IPS-18a (cell line): ENCODE data around the gene INAVA.

Experiments
- H3K27ac ChIP-seq: one replicate; pipeline ENCODE4 v1.5.1; 2013; ENCODE audit warnings: low read length
- H3K27me3 ChIP-seq: one replicate; pipeline ENCODE4 v1.6.1; 2013; ENCODE audit warnings: mild to moderate bottlenecking, low read length; ENCODE audit not compliant: control insufficient read depth, insufficient read depth
- H3K36me3 ChIP-seq: one replicate; pipeline ENCODE4 v1.6.1; 2013; ENCODE audit warnings: low read depth, low read length; ENCODE audit not compliant: control insufficient read depth
- H3K4me1 ChIP-seq: one replicate; pipeline ENCODE4 v1.6.1; 2013; ENCODE audit warnings: low read depth, low read length; ENCODE audit not compliant: control insufficient read depth
- H3K4me3 ChIP-seq: one replicate; pipeline ENCODE4 v1.5.1; 2013; ENCODE audit warnings: low read length
- H3K9ac ChIP-seq: one replicate; pipeline ENCODE4 v1.6.1; 2013; ENCODE audit warnings: mild to moderate bottlenecking, low read length, moderate library complexity
- H3K9me3 ChIP-seq: one replicate; pipeline ENCODE4 v1.6.1; 2013; ENCODE audit warnings: low read depth, low read length; ENCODE audit not compliant: control insufficient read depth

The INAVA gene

DNA sequence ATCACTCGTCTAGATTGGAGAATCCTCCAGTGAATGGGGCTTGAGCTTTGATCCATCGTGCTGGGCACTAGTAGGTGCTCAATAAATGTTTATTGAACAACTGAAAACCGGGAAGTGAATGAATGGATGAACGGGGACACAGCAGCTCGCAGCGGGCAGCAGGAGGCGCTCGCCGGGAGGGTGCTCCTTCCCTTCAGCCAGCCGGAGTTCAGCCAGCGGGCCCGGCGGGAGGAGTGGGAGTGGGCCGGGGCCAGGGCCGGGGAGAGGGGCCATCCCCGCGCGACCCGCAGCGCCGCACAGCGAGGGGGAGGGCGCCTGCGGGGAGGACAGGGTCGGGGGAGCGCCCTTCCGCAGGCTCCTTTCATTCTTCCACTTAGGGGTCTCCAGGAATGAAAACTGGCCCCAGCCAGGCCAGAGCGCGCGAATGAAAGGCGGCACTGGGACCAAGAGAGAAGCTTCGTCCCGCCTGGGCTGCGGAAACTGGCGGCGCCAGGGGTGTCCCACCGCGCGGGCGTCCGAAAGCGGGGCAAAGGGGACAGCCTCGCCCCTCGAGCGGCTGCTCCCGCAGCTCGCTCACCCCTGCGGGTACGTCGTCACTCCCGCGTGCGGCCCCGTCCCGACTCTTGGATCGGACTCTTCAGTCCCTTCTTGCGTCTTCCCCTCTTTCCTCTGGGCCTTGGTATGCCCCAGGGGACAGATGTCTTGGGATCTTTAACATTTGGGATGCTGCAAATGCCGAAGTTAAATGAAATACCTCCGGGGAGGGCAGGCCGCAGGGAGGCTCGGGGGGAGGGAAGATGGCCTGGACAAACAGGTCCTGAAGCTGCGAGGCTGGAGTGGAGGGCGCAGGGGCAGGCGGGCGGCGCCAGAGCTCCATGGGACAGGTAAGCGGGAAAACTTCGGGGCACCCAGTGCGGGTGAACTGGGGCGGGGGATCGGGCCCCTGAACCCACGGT lies 3.6 kb upstream of the INAVA start:
- no peaks in the 10 kb centered on the region for H3K27me3 ChIP-seq
- peak overlapping the region; percentile 99 for H3K9ac ChIP-seq
- peaks cover 55% of the 10 kb centered on the region for H3K4me1 ChIP-seq

GRCh38 chr1:200891774-200892157 lies 2.9 kb upstream of the INAVA start:
- Histone ChIP-seq H3K9ac (peak overlapping the region; percentile 99), H3K4me3 (peak overlapping the region; percentile 80), H3K27ac (peak overlapping the region; percentile 96), H3K36me3 (no peaks in the 10 kb centered on the region), H3K9me3 (no peaks in the 10 kb centered on the region), H3K4me1 (peaks cover 60% of the 10 kb centered on the region), H3K27me3 (no peaks in the 10 kb centered on the region)

More for the DNA sequence above, 3.6 kb upstream of the INAVA start:
- Histone ChIP-seq H3K9me3 (no peaks in the 10 kb centered on the region), H3K36me3 (no peaks in the 10 kb centered on the region), H3K4me3 (peak overlapping the region; percentile 80), H3K27ac (peak overlapping the region; percentile 96)

GRCh38 chr1:200892546-200892945 lies 2.2 kb upstream of the INAVA start:
- H3K4me1 ChIP-seq: peaks cover 63% of the 10 kb centered on the region
- H3K4me3 ChIP-seq: peak overlapping the region; percentile 80
- peak overlapping the region; percentile 99 for H3K9ac ChIP-seq
- H3K9me3 ChIP-seq: no peaks in the 10 kb centered on the region
- no peaks in the 10 kb centered on the region for H3K36me3 ChIP-seq
- H3K27me3 ChIP-seq: no peaks in the 10 kb centered on the region
- H3K27ac ChIP-seq: peak overlapping the region; percentile 96

DNA sequence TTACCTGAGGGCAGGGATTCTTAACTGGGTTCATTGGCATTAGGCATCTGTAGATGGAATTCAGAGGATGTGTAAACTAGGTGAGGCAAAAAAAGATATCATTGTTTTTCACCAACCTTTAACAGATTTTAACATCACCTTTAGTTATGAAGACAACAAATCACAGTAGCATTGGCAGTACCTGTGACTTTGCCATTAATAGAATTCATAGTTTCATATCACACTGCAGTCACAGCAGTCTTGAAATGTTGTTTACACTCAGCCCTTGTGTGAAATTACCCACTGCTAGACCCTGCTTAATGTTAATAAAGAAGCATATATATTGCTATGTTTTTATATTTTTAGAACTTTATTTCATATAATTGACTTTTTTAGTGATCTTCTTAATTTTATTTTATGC lies 1.7 kb upstream of the INAVA start:
- Histone ChIP-seq H3K9me3 (no peaks in the 10 kb centered on the region), H3K4me3 (peak overlapping the region; percentile 80), H3K4me1 (peaks cover 59% of the 10 kb centered on the region), H3K36me3 (no peaks in the 10 kb centered on the region), H3K27ac (peak overlapping the region; percentile 33), H3K9ac (peak overlapping the region; percentile 99), H3K27me3 (no peaks in the 10 kb centered on the region)

DNA sequence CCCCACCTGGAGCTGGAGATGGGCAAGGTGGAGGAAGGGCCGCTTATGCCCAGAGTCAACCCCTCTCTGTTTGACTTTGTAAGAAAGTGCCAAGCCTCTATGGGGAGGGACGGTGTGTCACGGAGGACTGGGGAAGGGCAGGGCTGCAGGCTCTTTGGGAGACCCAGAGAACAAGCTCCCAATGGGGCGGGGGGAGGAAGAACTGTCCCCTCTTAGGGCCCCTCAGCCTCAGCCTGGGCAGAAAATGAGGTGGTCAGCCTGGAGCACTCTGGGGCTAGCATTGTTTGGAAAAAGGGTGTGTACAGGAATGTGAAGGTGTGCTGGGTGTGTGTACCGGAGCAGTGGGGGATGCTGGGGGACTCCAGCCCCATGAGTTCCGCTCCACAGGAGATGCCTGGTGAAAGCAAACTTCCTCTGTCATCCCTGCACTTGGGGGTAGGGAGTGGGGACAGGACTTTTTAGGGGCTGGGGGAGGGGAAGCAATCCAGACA lies 1.2 kb upstream of the INAVA start:
- Histone ChIP-seq H3K9ac (no peak overlapping the region), H3K27ac (peak overlapping the region; percentile 33), H3K4me3 (peak overlapping the region; percentile 80), H3K9me3 (no peaks in the 10 kb centered on the region), H3K4me1 (peaks cover 54% of the 10 kb centered on the region), H3K27me3 (no peaks in the 10 kb centered on the region), H3K36me3 (peaks cover 3% of the 10 kb centered on the region)

GRCh38 chr1:200895443-200895789 lies 716 bp downstream of the INAVA start:
- no peak overlapping the region for H3K27ac ChIP-seq
- H3K4me1 ChIP-seq: peaks cover 49% of the 10 kb centered on the region
- peak overlapping the region; percentile 13 for H3K4me3 ChIP-seq
- no peaks in the 10 kb centered on the region for H3K27me3 ChIP-seq
- peaks cover 21% of the 10 kb centered on the region for H3K36me3 ChIP-seq
- H3K9me3 ChIP-seq: no peaks in the 10 kb centered on the region
- no peak overlapping the region for H3K9ac ChIP-seq

GRCh38 chr1:200895801-200896530 lies 1.3 kb downstream of the INAVA start:
- no peaks in the 10 kb centered on the region for H3K9me3 ChIP-seq
- peaks cover 27% of the 10 kb centered on the region for H3K36me3 ChIP-seq
- H3K9ac ChIP-seq: no peak overlapping the region
- no peaks in the 10 kb centered on the region for H3K27me3 ChIP-seq
- H3K27ac ChIP-seq: no peak overlapping the region
- H3K4me1 ChIP-seq: peaks cover 45% of the 10 kb centered on the region
- H3K4me3 ChIP-seq: no peak overlapping the region

DNA sequence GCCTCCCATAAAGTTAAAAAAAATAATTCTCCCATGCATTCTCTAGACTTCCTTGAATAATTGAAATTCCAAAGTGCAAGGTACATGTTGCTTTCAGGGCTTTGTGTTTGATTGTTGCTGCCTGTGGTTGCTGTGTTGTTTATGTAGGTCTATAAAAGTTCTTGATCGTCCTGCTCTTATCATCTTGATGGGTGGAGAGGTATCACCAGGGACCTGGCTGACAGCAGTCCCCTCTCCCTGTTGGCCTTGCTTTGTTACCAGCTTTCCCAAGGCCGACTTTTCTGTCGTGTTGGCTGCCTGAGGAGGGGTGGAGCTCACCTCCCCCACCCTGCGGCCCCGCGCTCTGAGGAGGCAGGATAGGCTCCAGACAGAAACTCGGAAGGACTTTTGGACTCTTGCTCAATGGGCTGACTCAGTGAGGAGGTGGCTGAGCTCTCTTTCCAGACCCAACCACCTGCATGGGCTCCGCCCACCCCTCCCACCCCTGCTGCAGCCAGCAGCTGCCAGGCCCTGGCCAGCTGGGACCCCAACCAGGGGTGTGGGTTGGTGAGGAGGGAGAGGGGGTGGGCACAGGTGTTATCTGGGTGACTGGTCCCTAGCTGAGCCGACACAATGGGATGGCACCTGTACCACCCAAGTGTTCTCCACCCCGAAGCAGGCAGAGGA lies 2.0 kb downstream of the INAVA start:
- no peaks in the 10 kb centered on the region for H3K27me3 ChIP-seq
- H3K4me3 ChIP-seq: no peak overlapping the region
- H3K9me3 ChIP-seq: no peaks in the 10 kb centered on the region
- H3K27ac ChIP-seq: no peak overlapping the region
- H3K4me1 ChIP-seq: peaks cover 45% of the 10 kb centered on the region
- peaks cover 33% of the 10 kb centered on the region for H3K36me3 ChIP-seq
- no peak overlapping the region for H3K9ac ChIP-seq

- no peaks in the 10 kb centered on the region for H3K9me3 ChIP-seq
- H3K27me3 ChIP-seq: no peaks in the 10 kb centered on the region
- H3K9ac ChIP-seq: no peak overlapping the region
- H3K36me3 ChIP-seq: peaks cover 38% of the 10 kb centered on the region
- H3K4me1 ChIP-seq: peaks cover 45% of the 10 kb centered on the region
- H3K27ac ChIP-seq: no peak overlapping the region
- H3K4me3 ChIP-seq: no peak overlapping the region
Measured at GRCh38 chr1:200897259-200897658, 2.6 kb downstream of the INAVA start.

GRCh38 chr1:200899015-200899386 lies 4.3 kb downstream of the INAVA start:
- H3K4me3 ChIP-seq: no peak overlapping the region
- peaks cover 45% of the 10 kb centered on the region for H3K36me3 ChIP-seq
- peaks cover 30% of the 10 kb centered on the region for H3K4me1 ChIP-seq
- no peaks in the 10 kb centered on the region for H3K9me3 ChIP-seq
- H3K27me3 ChIP-seq: no peaks in the 10 kb centered on the region
- H3K27ac ChIP-seq: no peak overlapping the region
- H3K9ac ChIP-seq: no peak overlapping the region

GRCh38 chr1:200899451-200899915 lies 4.8 kb downstream of the INAVA start:
- peaks cover 49% of the 10 kb centered on the region for H3K36me3 ChIP-seq
- no peak overlapping the region for H3K27ac ChIP-seq
- no peak overlapping the region for H3K4me3 ChIP-seq
- no peaks in the 10 kb centered on the region for H3K9me3 ChIP-seq
- H3K4me1 ChIP-seq: peaks cover 25% of the 10 kb centered on the region
- H3K27me3 ChIP-seq: no peaks in the 10 kb centered on the region
- no peak overlapping the region for H3K9ac ChIP-seq
